Astrocyte of the spinal cord (primary cell): ENCODE measurements around the gene COL6A2.

ENCODE experiments used
- DNase-seq: peaks from one replicate; pipeline ENCODE4 v3.0.0; 2011; ENCODE audit warnings: low read depth, low spot score
- H3K4me3 ChIP-seq: 2 replicates; pipeline ENCODE4 v1.5.1; 2011; ENCODE audit warnings: low read depth, mild to moderate bottlenecking, low read length, moderate library complexity
- in situ Hi-C: cut with HindIII; loops from 2 replicates; pipeline ENCODE4 v1.10.0; 2017; ENCODE audit warnings: low sequenced_read_pairs
- TF ChIP-seq, protein P1 (sequence below): IDR thresholded peaks from 2 replicates; pipeline ENCODE4 v1.5.1; 2012; ENCODE audit warnings: low read depth, mild to moderate bottlenecking, low read length, inconsistent platforms

Gene COL6A2

GRCh38 chr21:46148106-46148505, 50.2 kb downstream of the COL6A2 start:
- no peak for DNase-seq
- TF ChIP-seq, protein P1, sequence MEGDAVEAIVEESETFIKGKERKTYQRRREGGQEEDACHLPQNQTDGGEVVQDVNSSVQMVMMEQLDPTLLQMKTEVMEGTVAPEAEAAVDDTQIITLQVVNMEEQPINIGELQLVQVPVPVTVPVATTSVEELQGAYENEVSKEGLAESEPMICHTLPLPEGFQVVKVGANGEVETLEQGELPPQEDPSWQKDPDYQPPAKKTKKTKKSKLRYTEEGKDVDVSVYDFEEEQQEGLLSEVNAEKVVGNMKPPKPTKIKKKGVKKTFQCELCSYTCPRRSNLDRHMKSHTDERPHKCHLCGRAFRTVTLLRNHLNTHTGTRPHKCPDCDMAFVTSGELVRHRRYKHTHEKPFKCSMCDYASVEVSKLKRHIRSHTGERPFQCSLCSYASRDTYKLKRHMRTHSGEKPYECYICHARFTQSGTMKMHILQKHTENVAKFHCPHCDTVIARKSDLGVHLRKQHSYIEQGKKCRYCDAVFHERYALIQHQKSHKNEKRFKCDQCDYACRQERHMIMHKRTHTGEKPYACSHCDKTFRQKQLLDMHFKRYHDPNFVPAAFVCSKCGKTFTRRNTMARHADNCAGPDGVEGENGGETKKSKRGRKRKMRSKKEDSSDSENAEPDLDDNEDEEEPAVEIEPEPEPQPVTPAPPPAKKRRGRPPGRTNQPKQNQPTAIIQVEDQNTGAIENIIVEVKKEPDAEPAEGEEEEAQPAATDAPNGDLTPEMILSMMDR, result no peak
- in situ Hi-C loops, result no loop called here
- no peak overlapping the region for H3K4me3 ChIP-seq

GRCh38 chr21:46149205-46149901, 51.4 kb downstream of the COL6A2 start:
- H3K4me3 ChIP-seq, result no peak overlapping the region
- no peak for DNase-seq
- in situ Hi-C loops, result no loop called here
- TF ChIP-seq, protein P1, result no peak

- no peak overlapping the region for H3K4me3 ChIP-seq
- in situ Hi-C loops, result no loop called here
- TF ChIP-seq, protein P1, result no peak
- DNase-seq, result no peak
Measured at GRCh38 chr21:46150073-46150472, 52.2 kb downstream of the COL6A2 start.

DNA sequence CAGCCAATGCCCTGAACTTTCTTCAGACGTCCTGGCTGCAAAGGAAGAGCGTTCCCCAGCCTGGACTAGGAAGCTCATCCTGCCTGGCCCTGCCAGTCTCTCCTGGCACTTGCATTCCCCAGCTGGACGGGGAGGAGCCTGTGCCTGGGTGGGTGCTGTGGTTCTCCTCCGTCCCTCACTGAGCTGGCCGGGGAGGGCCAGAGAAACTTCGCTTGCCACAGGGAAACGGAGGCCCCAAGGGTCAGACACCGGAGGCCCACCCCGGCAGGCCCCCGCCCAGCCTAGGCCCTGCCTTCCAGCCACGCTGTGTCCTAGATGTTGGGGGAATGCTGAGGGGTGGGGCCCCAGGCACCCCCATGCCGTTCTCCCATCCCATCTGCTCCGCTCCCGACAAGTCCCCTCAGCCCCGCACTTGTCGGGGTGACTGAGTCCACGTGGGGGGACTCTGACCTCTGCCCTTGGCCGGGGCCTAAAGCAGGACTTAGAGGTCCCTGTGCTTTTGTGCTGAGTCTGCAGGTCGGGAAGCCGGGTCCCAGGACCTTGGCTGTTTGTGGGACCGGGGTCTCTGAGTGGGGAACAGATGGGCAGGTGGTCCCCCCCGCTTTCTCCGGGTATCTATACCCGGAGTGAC, 52.7 kb downstream of the COL6A2 start:
- in situ Hi-C loops, result no loop called here
- H3K4me3 ChIP-seq, result no peak overlapping the region
- no peak for DNase-seq
- TF ChIP-seq, protein P1, result no peak

DNA sequence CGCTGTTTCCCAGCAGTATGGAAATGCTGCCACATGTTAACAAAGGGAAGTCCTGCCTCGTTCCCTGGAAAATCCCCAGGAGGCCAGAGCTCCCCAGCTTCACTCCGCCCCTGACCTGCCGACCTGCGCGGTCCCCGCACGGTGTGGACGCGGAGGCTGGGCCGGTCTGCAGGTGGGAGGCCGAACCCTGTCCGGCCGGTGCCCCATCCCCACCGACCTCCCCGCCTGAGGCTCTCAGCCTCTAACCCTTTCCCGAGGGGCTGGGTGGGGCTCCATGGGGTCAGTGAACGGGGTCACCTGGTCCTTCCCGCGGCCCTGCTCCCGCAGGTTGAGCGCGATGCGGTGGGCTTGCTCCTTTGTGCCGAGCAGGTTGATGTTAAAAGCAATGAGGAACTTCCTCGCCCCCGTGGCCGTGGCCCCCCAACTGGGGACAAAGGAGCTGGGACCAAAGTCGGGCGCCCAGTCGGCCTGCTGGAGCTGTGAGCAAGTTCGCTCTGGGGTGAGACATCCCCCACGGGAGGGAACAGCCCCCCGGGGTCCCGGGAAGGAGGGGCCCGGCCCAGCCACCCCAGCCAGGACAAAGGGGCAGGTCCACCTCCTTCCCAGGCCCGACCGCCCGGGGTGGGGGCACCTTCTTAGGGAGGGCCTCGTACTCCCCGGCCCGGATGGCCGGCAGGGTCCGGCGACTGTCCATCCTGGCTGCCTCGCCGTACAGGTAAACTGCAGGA, 53.5 kb downstream of the COL6A2 start:
- no peak for DNase-seq
- TF ChIP-seq, protein P1, result no peak
- H3K4me3 ChIP-seq, result no peak overlapping the region
- in situ Hi-C loops, result no loop called here

DNA sequence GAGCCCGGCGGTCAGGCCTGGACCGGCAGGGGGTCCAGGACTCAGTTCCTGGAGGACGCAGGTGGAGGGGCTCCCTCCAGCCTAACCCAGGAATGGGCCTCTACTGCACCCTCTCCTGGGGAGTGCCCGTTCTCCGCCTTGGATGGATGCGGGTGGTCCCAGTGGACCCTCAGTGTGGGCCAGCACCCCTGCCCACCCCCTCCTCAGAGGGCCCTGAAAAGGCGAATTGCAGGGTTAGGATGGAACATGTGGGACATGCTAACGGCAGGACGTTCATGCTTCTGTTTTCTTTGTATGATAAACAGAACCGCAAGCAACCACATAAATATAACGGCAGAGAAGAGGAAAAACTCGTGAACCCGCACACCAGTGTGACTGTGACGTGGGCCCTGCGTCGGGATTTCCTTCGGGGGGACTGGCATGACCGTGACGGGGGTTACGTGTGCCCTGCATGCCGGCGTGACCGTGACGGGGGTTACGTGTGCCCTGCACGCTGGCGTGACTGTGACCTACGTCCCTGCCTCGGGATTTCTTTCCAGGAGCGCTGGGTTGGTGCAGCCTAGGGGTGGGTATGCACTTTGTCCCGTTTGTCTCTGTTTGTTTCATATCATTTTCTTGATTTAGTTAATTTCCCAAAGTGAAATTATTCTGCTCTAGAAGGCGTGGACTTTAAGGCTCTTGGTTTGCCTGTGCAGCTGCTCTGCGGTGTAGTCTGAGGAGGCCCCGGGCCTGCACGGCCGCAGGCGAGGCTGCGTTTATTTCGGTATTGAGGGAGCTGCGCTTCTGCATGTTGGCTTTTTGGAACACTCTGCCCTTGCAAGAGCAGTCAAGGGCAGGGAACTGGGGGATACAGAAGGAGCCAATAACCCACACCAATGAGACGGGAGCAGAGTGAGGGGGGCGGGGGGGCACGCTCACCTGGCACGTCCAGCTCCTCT, 54.3 kb downstream of the COL6A2 start:
- in situ Hi-C loops, result no loop called here
- H3K4me3 ChIP-seq, result no peak overlapping the region
- DNase-seq, result no peak
- TF ChIP-seq, protein P1, result no peak
